Fibroblast of lung (primary cell): Measurements from ENCODE around the gene CARD6. TPM values are rescaled to one million over a fixed set of nuclear protein-coding genes. Genes with fewer than 3 reads are reported as not detected.
"Not testable (repeated sequence)": the region's sequence is repeated elsewhere in the genome, so short reads cannot be mapped to it uniquely, and the experiment has no call there.

ENCODE experiments used
- DNase-seq, 2 donors: peaks; one replicate each; pipeline versions ENCODE4 v3.0.0 to v3.0.0-alpha.2; 2010; ENCODE audit warnings: low read depth in 2 of 2
- H2AFZ ChIP-seq: 2 replicates; pipeline ENCODE4 v1.5.1; 2012; ENCODE audit warnings: low read length, control low read depth, inconsistent platforms
- H3K27ac ChIP-seq: 2 replicates; pipeline ENCODE4 v1.5.1; 2011; ENCODE audit warnings: low read length, control low read depth; ENCODE audit not compliant: insufficient read depth
- H3K27me3 ChIP-seq: 2 replicates; pipeline ENCODE4 v1.5.1; 2011; ENCODE audit warnings: mild to moderate bottlenecking, low read length; ENCODE audit not compliant: control insufficient read depth, insufficient read depth
- H3K36me3 ChIP-seq: 2 replicates; pipeline ENCODE4 v1.5.1; 2011; ENCODE audit warnings: low read length; ENCODE audit not compliant: control insufficient read depth, insufficient read depth
- H3K4me1 ChIP-seq: 2 replicates; pipeline ENCODE4 v1.5.1; 2011; ENCODE audit warnings: low read length; ENCODE audit not compliant: control insufficient read depth, insufficient read depth; ENCODE audit errors: extremely low read depth
- H3K4me2 ChIP-seq: 2 replicates; pipeline ENCODE4 v1.5.1; 2011; ENCODE audit warnings: low read length, control low read depth; ENCODE audit not compliant: insufficient read depth; ENCODE audit errors: extremely low read depth
- H3K4me3 ChIP-seq, 4 experiments: fragments of 200-600 bp in 1 of 4; sonication (generic) in 1 of 4; replicated peaks in 1 of 4; 2 replicates each; pipeline ENCODE4 v1.5.1; 2011 to 2016; ENCODE audit warnings: low read length in 4 of 4, low read depth in 3 of 4, mild to moderate bottlenecking in 3 of 4, control low read depth in 2 of 4, inconsistent platforms in 1 of 4, mixed read lengths in 1 of 4; ENCODE audit not compliant: insufficient read depth in 1 of 4; ENCODE audit errors: control extremely low read depth in 1 of 4
- H3K79me2 ChIP-seq: 2 replicates; pipeline ENCODE4 v1.5.1; 2012; ENCODE audit warnings: mild to moderate bottlenecking, low read length, inconsistent platforms; ENCODE audit not compliant: control insufficient read depth, insufficient read depth
- H3K9ac ChIP-seq: 2 replicates; pipeline ENCODE4 v1.5.1; 2011; ENCODE audit warnings: mild to moderate bottlenecking, low read length, control low read depth; ENCODE audit not compliant: insufficient read depth
- H3K9me3 ChIP-seq: 2 replicates; pipeline ENCODE4 v1.5.1; 2012; ENCODE audit warnings: low read depth, low read length; ENCODE audit not compliant: control insufficient read depth, insufficient read depth
- H4K20me1 ChIP-seq: 2 replicates; pipeline ENCODE4 v1.5.1; 2011; ENCODE audit warnings: low read length; ENCODE audit not compliant: control insufficient read depth, insufficient read depth; ENCODE audit errors: extremely low read depth
- EZH2 ChIP-seq: IDR thresholded peaks from 2 replicates; pipeline ENCODE4 v1.5.1; 2012; ENCODE audit warnings: low read length, control low read depth, mild to moderate bottlenecking; ENCODE audit errors: missing control alignments
- polyA plus RNA-seq, 2 donors: library from polyadenylated mRNA; depleted of rRNA in 1 of 2; stranded (reverse) in 1 of 2; unstranded in 1 of 2; fragments of >200 nt; gene quantifications; 2 replicates each; pipeline ENCODE4 v1.2.1, GENCODE V29; 2011 to 2012; ENCODE audit warnings: missing spikeins in 1 of 2
- total RNA-seq: library from RNA; depleted of rRNA; stranded (reverse); fragments of >200 nt; gene quantifications from 2 replicates; pipeline ENCODE4 v1.2.1, GENCODE V29; 2014
- TF ChIP-seq, protein P1 (sequence below), 2 donors: IDR thresholded peaks in 1 of 2; conservative IDR thresholded peaks in 1 of 2; 1 replicate in 1 of 2; 2 replicates in 1 of 2; pipeline ENCODE4 v1.5.1; 2011 to 2012; ENCODE audit warnings: low read length in 2 of 2, control low read depth in 1 of 2, inconsistent platforms in 1 of 2, low read depth in 1 of 2, mild to moderate bottlenecking in 1 of 2

The CARD6 gene
- total and polyA plus RNA-seq, 2 donors (not counting 1 experiment from before 2014, with no cell fraction given): 8.1 to 12.7 TPM

DNA sequence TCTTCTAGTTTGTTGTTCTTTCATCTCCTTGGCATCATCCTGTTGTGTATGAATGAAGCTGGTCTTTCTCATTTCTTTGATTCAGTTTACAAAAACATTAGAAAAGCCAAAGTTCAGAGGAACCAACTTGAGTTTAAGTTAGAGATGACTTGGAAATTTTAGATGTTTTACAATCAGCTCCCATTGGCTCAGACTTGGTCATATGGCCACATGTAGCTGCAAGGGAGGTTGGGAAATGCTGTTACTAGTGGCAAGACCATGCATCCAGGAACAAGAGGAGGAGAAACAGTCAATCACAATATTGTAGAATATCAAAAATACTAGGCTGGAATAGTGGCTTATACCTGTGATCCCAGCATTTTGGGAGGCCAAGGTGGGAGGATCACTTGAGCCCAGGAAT, 19.5 kb downstream of the CARD6 start:
- no peaks in the 10 kb centered on the region for H3K27me3 ChIP-seq
- no peaks in the 10 kb centered on the region for H3K4me1 ChIP-seq
- no peak overlapping the region for H3K27ac ChIP-seq
- TF ChIP-seq, protein P1, sequence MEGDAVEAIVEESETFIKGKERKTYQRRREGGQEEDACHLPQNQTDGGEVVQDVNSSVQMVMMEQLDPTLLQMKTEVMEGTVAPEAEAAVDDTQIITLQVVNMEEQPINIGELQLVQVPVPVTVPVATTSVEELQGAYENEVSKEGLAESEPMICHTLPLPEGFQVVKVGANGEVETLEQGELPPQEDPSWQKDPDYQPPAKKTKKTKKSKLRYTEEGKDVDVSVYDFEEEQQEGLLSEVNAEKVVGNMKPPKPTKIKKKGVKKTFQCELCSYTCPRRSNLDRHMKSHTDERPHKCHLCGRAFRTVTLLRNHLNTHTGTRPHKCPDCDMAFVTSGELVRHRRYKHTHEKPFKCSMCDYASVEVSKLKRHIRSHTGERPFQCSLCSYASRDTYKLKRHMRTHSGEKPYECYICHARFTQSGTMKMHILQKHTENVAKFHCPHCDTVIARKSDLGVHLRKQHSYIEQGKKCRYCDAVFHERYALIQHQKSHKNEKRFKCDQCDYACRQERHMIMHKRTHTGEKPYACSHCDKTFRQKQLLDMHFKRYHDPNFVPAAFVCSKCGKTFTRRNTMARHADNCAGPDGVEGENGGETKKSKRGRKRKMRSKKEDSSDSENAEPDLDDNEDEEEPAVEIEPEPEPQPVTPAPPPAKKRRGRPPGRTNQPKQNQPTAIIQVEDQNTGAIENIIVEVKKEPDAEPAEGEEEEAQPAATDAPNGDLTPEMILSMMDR (conservative IDR thresholded peaks at IDR 0.05 in 1 of 2, IDR thresholded peaks at IDR 0.05 in 1 of 2; ENCODE audit: low read depth in 1 of 2, low read length in 2 of 2): no peak
- TF ChIP-seq EZH2: no peak
- no peaks in the 10 kb centered on the region for H3K9me3 ChIP-seq
- no peaks in the 10 kb centered on the region for H4K20me1 ChIP-seq
- DNase-seq: no peak
- no peaks in the 10 kb centered on the region for H3K36me3 ChIP-seq
- H3K79me2 ChIP-seq: no peaks in the 10 kb centered on the region
- no peak overlapping the region for H3K9ac ChIP-seq
- no peak overlapping the region for H2AFZ ChIP-seq
- no peak overlapping the region for H3K4me3 ChIP-seq
- H3K4me2 ChIP-seq: no peak overlapping the region

DNA sequence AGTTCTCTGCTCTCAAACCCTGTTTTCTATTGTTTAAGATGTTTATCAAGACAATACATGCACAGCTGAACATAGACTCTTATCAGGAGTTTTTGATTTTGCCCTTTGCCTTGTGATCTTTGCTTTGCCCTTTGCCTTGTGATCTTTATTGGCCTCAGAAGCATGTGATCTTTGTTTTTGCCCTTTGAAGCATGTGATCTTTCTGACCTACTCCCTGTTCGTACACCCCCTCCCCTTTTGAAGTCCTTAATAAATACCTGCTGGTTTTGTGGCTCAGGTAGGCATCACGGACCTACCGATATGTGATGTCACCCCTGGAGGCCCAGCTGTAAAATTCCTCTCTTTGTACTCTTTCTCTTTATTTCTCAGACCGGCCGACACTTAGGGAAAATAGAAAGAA, 23.8 kb downstream of the CARD6 start:
- not testable (repeated sequence) for H3K9me3 ChIP-seq, DNase-seq, H3K27me3 ChIP-seq, H3K4me3 ChIP-seq, H3K36me3 ChIP-seq, H3K4me2 ChIP-seq, H3K79me2 ChIP-seq, H3K4me1 ChIP-seq, H2AFZ ChIP-seq, H4K20me1 ChIP-seq, H3K27ac ChIP-seq, H3K9ac ChIP-seq

DNA sequence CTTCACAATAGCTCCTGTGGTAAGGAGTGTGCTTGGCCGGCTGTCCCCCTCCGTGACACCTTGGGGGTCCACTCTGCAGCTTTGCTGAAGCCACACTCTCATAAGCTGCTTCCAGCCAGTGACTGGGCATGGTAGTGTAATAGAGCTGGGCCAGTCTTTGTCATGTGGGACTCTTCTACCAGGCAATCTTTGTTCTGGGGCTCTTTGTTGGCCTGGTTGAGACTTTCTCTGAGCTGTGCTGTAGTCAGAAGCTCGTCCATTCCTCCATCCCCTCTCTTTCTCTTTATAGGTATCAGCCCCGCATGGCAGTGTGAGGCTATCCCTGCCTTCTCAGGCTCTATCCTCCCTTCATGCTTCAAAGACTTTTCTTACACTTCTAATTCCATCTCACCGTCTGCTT, 25.7 kb downstream of the CARD6 start:
- Histone ChIP-seq H2AFZ (no peak overlapping the region), H4K20me1 (no peaks in the 10 kb centered on the region), H3K4me2 (no peak overlapping the region), H3K9ac (no peak overlapping the region), H3K27ac (no peak overlapping the region), H3K79me2 (no peaks in the 10 kb centered on the region), H3K4me3 (no peak overlapping the region), H3K9me3 (no peaks in the 10 kb centered on the region), H3K4me1 (no peaks in the 10 kb centered on the region), H3K27me3 (no peaks in the 10 kb centered on the region), H3K36me3 (no peaks in the 10 kb centered on the region)
- no peak for DNase-seq
- no peak for TF ChIP-seq EZH2
- TF ChIP-seq, protein P1 (conservative IDR thresholded peaks at IDR 0.05 in 1 of 2, IDR thresholded peaks at IDR 0.05 in 1 of 2; ENCODE audit: low read depth in 1 of 2, low read length in 2 of 2): no peak
